ENCODE results near the gene S100A11. TPM values are rescaled to one million over a fixed set of nuclear protein-coding genes. Genes with fewer than 3 reads are reported as not detected.

Gene S100A11
- total RNA-seq, 2 experiments from 2014 or later: 27.1 TPM; not detected in 1

DNA sequence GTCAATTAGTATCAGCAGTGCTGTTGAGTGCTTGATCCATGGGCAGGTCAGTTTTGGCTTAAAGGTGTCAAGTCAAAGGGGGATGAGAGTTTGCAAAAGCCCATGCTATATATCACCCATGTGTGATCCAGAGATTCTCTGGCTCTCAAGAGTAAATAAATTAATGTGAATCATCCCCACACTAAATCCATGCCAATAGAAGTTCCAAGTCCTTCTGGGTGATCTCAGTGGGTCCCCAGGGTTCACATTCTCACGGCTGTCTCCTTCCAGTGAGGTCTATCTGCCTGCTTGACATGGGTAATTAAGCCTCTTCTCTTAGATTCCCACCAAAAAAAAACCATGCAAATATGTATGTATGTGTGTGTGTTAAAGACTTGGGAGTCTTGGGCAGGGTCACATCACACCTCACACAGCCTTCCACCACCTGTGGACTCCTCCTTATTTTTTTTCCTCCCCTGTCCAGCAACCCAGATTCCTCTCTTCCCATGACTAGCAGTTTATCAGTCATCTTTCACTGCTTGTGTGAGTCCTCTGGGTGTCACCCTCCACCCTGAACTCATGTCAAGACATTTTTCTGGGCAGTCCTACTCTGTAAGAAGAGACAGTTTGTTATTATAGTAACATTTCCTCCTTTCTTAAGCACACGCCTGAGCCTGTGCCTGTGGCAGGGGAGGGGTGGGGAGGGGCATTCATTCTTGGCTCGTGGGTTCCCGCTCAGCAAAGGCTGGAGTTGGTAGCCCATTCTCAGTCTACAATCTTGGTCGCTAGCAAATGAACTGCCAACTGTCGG is 14.3 kb upstream of the S100A11 start:
- ChIA-PET POLR2A (interaction anchor here (6.2 kb wide), 1 partner anchor 15 kb away, joined by 38 read pairs; the partner anchor contains the start of gene S100A11), CTCF (ENCODE audit: unreplicated experiment) (interaction anchor here (0.8 kb wide), 1 partner anchor 136 kb away, joined by 3 read pairs; no protein-coding TSS in a partner anchor)
- no peaks in the 10 kb centered on the region for H4K20me1 ChIP-seq (ENCODE audit: insufficient read depth, low read length)
- intact Hi-C loops (cut with micrococcal nuclease; ENCODE audit: unreplicated experiment): loop anchor here (5.0 kb wide), 2 partner anchors 296 to 406 kb away; no protein-coding TSS in a partner anchor
- TF ChIP-seq EZH2phosphoT487 (IDR thresholded peaks at IDR 0.05; ENCODE audit: borderline replicate concordance, low read depth, low read length): no peak
- TF ChIP-seq, protein P1, sequence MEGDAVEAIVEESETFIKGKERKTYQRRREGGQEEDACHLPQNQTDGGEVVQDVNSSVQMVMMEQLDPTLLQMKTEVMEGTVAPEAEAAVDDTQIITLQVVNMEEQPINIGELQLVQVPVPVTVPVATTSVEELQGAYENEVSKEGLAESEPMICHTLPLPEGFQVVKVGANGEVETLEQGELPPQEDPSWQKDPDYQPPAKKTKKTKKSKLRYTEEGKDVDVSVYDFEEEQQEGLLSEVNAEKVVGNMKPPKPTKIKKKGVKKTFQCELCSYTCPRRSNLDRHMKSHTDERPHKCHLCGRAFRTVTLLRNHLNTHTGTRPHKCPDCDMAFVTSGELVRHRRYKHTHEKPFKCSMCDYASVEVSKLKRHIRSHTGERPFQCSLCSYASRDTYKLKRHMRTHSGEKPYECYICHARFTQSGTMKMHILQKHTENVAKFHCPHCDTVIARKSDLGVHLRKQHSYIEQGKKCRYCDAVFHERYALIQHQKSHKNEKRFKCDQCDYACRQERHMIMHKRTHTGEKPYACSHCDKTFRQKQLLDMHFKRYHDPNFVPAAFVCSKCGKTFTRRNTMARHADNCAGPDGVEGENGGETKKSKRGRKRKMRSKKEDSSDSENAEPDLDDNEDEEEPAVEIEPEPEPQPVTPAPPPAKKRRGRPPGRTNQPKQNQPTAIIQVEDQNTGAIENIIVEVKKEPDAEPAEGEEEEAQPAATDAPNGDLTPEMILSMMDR (conservative IDR thresholded peaks at IDR 0.05; ENCODE audit: low read length): 0 out of 2 replicates have a peak, but pooled peaks have one; percentile 13
- no peak overlapping the region for H3K4me3 ChIP-seq (ENCODE audit: low read depth, low read length, poor library complexity, severe bottlenecking)
- H3K36me3 ChIP-seq (ENCODE audit: insufficient read depth, low read length): no peaks in the 10 kb centered on the region
- H3K4me1 ChIP-seq (ENCODE audit: insufficient read depth, low read length, poor library complexity, severe bottlenecking): peaks cover 17% of the 10 kb centered on the region
- H2AFZ ChIP-seq (ENCODE audit: low read length): no peak overlapping the region
- H3K79me2 ChIP-seq (ENCODE audit: insufficient read depth, low read depth, low read length): no peaks in the 10 kb centered on the region
- H3K4me2 ChIP-seq (ENCODE audit: low read length): no peak overlapping the region
- H3K9me3 ChIP-seq (ENCODE audit: low read length): no peaks in the 10 kb centered on the region
- BruUV-seq (replicated peaks): no TSS peak
- no peak for DNase-seq (ENCODE audit: low spot score)
- H3K27ac ChIP-seq (ENCODE audit: low read depth, low read length, poor library complexity, severe bottlenecking): no peak overlapping the region
- no peaks in the 10 kb centered on the region for H3K9me2 ChIP-seq (ENCODE audit: insufficient read depth, low read length)

DNA sequence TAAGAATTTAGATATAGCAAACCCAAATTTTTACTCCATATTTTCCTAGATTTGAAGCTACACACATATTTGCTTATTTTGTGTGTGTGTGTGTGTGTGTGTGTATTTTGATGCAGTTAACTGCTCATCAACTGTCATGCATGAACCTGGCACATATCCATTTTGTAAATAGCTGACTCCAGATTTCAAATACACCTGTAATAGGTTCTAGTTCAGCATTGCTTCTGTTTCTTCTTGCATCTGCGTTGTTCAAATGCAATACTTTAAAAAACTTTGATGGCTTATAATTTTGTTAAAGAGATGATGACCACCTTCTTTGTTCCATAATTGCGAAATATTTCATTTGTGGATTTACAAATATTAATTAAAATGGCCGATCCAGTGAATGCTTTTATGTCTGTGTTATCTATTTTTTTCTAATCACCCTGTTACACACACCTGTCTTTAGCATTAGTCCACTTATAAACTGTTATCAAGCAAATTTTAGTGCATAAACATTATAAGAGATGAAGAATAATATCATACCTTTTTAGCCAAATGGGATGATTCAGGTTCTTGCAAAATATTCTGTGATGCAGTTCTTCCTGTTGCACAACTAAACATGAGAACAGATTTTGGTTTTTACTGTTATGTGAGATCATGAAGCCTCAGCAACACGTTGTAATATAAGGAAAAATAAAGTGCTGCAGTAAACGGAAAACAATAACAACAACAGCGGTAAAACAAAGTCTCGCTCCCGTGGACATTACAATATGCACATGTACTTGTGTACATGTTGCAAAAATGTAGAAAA is 12.7 kb upstream of the S100A11 start:
- H3K9me2 ChIP-seq (ENCODE audit: insufficient read depth, low read length): no peaks in the 10 kb centered on the region
- BruUV-seq (replicated peaks): no TSS peak
- no peaks in the 10 kb centered on the region for H4K20me1 ChIP-seq (ENCODE audit: insufficient read depth, low read length)
- intact Hi-C loops (cut with micrococcal nuclease; ENCODE audit: unreplicated experiment): loop anchor here (5.0 kb wide), 2 partner anchors 298 to 408 kb away; no protein-coding TSS in a partner anchor
- H3K36me3 ChIP-seq (ENCODE audit: insufficient read depth, low read length): no peaks in the 10 kb centered on the region
- CTCF ChIA-PET (ENCODE audit: unreplicated experiment): no interaction called here
- H3K79me2 ChIP-seq (ENCODE audit: insufficient read depth, low read depth, low read length): no peaks in the 10 kb centered on the region
- peaks cover 17% of the 10 kb centered on the region for H3K4me1 ChIP-seq (ENCODE audit: insufficient read depth, low read length, poor library complexity, severe bottlenecking)
- H2AFZ ChIP-seq (ENCODE audit: low read length): no peak overlapping the region
- POLR2A ChIA-PET: interaction anchor here (0.7 to 6.2 kb wide), 4 partner anchors 14 to 409 kb away, joined by 3 to 38 read pairs (median 5); partner anchors contain the start of gene S100A11
- no peak overlapping the region for H3K27ac ChIP-seq (ENCODE audit: low read depth, low read length, poor library complexity, severe bottlenecking)
- DNase-seq (ENCODE audit: low spot score): no peak
- H3K4me2 ChIP-seq (ENCODE audit: low read length): no peak overlapping the region
- H3K9me3 ChIP-seq (ENCODE audit: low read length): no peaks in the 10 kb centered on the region
- no peak for TF ChIP-seq EZH2phosphoT487 (IDR thresholded peaks at IDR 0.05; ENCODE audit: borderline replicate concordance, low read depth, low read length)
- TF ChIP-seq, protein P1 (conservative IDR thresholded peaks at IDR 0.05; ENCODE audit: low read length): no peak
- H3K4me3 ChIP-seq (ENCODE audit: low read depth, low read length, poor library complexity, severe bottlenecking): no peak overlapping the region

All from OCI-LY7 (cell line).